GM12892 (cell line): Measurements from ENCODE around the gene HEPHL1.
"Not testable (repeated sequence)": the region's sequence is repeated elsewhere in the genome, so short reads cannot be mapped to it uniquely, and the experiment has no call there.

Experiments used
- POLR2A ChIP-seq: IDR thresholded peaks from 2 replicates; pipeline ENCODE4 v1.6.1; 2011; ENCODE audit warnings: low read depth, low read length, control low read depth
- TAF1 ChIP-seq: IDR thresholded peaks from 2 replicates; pipeline ENCODE4 v1.6.1; 2011; ENCODE audit warnings: low read depth, mild to moderate bottlenecking, control low read depth, low read length, borderline replicate concordance

- not testable (repeated sequence) for TF ChIP-seq TAF1, POLR2A
Measured at GRCh38 chr11:94157339-94157738, 136.2 kb downstream of the HEPHL1 start.
